ENCODE results near the gene IQGAP2.

DNA sequence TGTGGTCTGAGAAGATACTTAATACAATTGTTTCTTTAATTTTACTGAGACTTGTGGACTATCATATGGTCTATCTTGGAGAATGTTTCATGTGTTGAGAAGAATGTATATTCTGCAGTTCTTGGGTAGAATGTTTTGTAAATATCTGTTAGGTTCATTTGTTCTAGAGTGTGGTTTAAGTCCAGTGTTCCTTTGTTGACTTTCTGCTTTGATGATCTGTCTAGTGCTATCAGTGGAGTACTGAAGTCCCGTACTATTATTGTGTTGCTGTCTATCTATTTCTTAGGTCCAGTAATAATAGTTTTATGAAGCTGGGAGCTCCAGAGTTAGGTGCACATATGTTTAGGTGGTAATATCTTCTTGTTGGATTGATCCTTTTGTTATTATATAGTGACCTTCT is 36.1 kb downstream of the IQGAP2 start:
- TF ChIP-seq CTCF (IDR thresholded peaks at IDR 0.05; ENCODE audit: insufficient read depth, low read length, poor library complexity, severe bottlenecking) (no peak), EZH2phosphoT487 (conservative IDR thresholded peaks at IDR 0.05; ENCODE audit: low read length) (no peak)

Measured in SU-DHL-6 (cell line).